Breast epithelium (tissue), 4 donors: ENCODE measurements around the gene ST6GAL1. TPM values are rescaled to one million over a fixed set of nuclear protein-coding genes. Genes with fewer than 3 reads are reported as not detected.

Source experiments
- DNase-seq, 2 donors: peaks; one replicate each; pipeline ENCODE4 v3.0.0-alpha.2; 2019; ENCODE audit warnings: low spot score in 2 of 2
- H3K27ac ChIP-seq, 2 donors: fragments of 200-600 bp; sonication (generic) in 1 of 2; one replicate each; pipeline ENCODE4 v1.5.1; 2016 to 2019; ENCODE audit warnings: mild to moderate bottlenecking in 1 of 2
- H3K27me3 ChIP-seq, 2 donors: fragments of 200-600 bp; sonication (generic) in 1 of 2; one replicate each; pipeline versions ENCODE4 v1.5.1 to v1.6.0; 2017 to 2019; ENCODE audit warnings: control low read depth in 1 of 2, mild to moderate bottlenecking in 1 of 2
- H3K36me3 ChIP-seq: fragments of 200-600 bp; one replicate; pipeline ENCODE4 v1.5.1; 2019
- H3K4me1 ChIP-seq, 2 donors: fragments of 200-600 bp; sonication (generic); one replicate each; pipeline ENCODE4 v1.5.1; 2016 to 2019; ENCODE audit warnings: control low read depth in 1 of 2
- H3K4me3 ChIP-seq, 3 donors: fragments of 200-600 bp; sonication (generic); 1 replicate in 2 of 3; 2 replicates in 1 of 3; pipeline ENCODE4 v1.5.1; 2016 to 2019; ENCODE audit warnings: mild to moderate bottlenecking in 3 of 3, moderate library complexity in 2 of 3
- H3K9me3 ChIP-seq, 2 donors: fragments of 200-600 bp; sonication (generic) in 1 of 2; one replicate each; pipeline ENCODE4 v1.5.1; 2016 to 2019; ENCODE audit warnings: control low read depth in 1 of 2
- POLR2A ChIP-seq: fragments of 450-650 bp; IDR thresholded peaks from one replicate; pipeline ENCODE4 v1.6.1; 2016; ENCODE audit warnings: antibody characterized with exemption, mild to moderate bottlenecking, moderate library complexity
- POLR2AphosphoS5 ChIP-seq, 3 donors: sonication (generic); formaldehyde crosslinking; IDR thresholded peaks; one replicate each; pipeline ENCODE4 v1.6.1; 2017; ENCODE audit warnings: antibody characterized with exemption in 3 of 3
- intact Hi-C: fragments of 100-400 bp; cut with DNase I; formaldehyde crosslinking; loops from one replicate; pipeline ENCODE4 v1.15.1; 2023; ENCODE audit warnings: low total_unique reads
- total RNA-seq, 3 donors: library from RNA; depleted of rRNA; stranded (reverse); fragments of >200 nt; gene quantifications; one replicate each; pipeline ENCODE4 v1.1.0, GENCODE V29; 2016
- TF ChIP-seq, protein P1 (sequence below), 3 donors: fragments of 450-650 bp; IDR thresholded peaks; one replicate each; pipeline ENCODE4 v1.5.1; 2016 to 2017; ENCODE audit warnings: antibody characterized with exemption in 3 of 3, mild to moderate bottlenecking in 3 of 3, moderate library complexity in 3 of 3

The ST6GAL1 gene
- total RNA-seq, 3 donors from 2014 or later = 28.5 to 79.6 (median 42.3) TPM

DNA sequence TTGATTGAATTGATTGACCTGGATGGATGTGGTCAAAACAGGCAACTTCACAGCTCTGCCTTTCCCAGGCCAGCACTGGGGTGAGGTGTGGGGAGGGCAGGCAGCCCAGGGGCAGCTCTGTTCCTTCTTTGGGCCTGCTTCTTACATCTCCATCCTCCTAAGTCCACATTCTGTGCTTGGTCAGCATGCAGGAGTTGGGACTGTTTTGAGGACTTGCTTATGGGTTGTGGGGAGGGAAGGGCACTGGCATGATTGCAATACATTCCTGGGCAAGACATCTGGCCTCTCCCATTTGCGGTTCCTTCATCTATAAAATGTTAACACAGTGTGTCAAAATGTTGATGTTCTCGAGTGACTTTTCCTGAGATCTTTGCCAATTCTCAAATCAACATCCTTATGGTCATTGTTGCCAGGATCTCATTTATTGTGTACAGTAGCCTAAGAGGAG, 84.1 kb downstream of the ST6GAL1 start:
- H3K4me3 ChIP-seq = no peak overlapping the region
- intact Hi-C loops = no loop called here
- no peak for DNase-seq

DNA sequence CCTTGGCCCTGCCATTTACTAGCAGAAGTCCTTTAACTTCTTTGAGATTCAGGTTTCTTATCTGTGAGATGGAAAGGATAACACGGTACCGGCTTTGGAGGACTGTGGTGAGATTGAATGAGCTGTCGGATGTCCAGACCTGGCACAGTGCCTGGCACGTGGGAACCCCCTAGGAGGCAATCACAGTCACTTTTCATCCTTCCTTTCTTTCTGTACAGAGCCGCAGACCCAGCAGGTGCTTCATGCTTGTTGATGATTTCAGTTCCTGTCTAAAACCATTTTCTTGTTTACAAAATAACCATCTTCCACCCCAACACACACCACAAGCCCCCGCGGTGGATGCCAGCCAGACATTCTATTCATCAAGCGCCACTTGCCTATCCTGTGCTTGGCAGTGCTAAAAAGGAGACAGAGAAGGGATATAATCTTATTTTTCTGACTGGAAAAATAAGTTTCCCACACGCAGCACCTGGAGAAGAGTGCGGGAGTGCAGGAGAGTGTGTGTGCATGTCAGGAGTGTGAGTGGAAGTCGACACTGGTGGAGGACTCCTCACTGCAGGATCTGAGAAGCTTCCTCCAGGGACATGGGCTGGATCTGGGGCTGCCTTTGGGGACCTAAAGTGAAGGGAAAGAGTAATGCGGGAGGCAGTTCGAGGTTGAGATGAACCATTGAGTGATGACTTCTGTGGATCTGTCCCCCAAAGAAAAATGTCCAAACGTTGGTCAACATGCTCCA, 85.7 kb downstream of the ST6GAL1 start:
- intact Hi-C loops = no loop called here
- H3K27ac ChIP-seq = no peak overlapping the region
- DNase-seq = no peak
- no peaks in the 10 kb centered on the region for H3K4me1 ChIP-seq
- TF ChIP-seq, protein P1, sequence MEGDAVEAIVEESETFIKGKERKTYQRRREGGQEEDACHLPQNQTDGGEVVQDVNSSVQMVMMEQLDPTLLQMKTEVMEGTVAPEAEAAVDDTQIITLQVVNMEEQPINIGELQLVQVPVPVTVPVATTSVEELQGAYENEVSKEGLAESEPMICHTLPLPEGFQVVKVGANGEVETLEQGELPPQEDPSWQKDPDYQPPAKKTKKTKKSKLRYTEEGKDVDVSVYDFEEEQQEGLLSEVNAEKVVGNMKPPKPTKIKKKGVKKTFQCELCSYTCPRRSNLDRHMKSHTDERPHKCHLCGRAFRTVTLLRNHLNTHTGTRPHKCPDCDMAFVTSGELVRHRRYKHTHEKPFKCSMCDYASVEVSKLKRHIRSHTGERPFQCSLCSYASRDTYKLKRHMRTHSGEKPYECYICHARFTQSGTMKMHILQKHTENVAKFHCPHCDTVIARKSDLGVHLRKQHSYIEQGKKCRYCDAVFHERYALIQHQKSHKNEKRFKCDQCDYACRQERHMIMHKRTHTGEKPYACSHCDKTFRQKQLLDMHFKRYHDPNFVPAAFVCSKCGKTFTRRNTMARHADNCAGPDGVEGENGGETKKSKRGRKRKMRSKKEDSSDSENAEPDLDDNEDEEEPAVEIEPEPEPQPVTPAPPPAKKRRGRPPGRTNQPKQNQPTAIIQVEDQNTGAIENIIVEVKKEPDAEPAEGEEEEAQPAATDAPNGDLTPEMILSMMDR (IDR thresholded peaks at IDR 0.05) = no peak
- TF ChIP-seq POLR2AphosphoS5 (IDR thresholded peaks at IDR 0.05) (no peak), POLR2A (no peak)
- H3K27me3 ChIP-seq = no peaks in the 10 kb centered on the region
- H3K4me3 ChIP-seq = no peak overlapping the region
- no peaks in the 10 kb centered on the region for H3K36me3 ChIP-seq
- H3K9me3 ChIP-seq = no peaks in the 10 kb centered on the region

More for the DNA sequence above, 84.1 kb downstream of the ST6GAL1 start:
- TF ChIP-seq, protein P1 (IDR thresholded peaks at IDR 0.05) = no peak
- TF ChIP-seq POLR2AphosphoS5 (IDR thresholded peaks at IDR 0.05) = no peak
- no peak for TF ChIP-seq POLR2A
- no peaks in the 10 kb centered on the region for H3K9me3 ChIP-seq
- no peaks in the 10 kb centered on the region for H3K27me3 ChIP-seq
- no peaks in the 10 kb centered on the region for H3K4me1 ChIP-seq
- H3K36me3 ChIP-seq = no peaks in the 10 kb centered on the region
- no peak overlapping the region for H3K27ac ChIP-seq

DNA sequence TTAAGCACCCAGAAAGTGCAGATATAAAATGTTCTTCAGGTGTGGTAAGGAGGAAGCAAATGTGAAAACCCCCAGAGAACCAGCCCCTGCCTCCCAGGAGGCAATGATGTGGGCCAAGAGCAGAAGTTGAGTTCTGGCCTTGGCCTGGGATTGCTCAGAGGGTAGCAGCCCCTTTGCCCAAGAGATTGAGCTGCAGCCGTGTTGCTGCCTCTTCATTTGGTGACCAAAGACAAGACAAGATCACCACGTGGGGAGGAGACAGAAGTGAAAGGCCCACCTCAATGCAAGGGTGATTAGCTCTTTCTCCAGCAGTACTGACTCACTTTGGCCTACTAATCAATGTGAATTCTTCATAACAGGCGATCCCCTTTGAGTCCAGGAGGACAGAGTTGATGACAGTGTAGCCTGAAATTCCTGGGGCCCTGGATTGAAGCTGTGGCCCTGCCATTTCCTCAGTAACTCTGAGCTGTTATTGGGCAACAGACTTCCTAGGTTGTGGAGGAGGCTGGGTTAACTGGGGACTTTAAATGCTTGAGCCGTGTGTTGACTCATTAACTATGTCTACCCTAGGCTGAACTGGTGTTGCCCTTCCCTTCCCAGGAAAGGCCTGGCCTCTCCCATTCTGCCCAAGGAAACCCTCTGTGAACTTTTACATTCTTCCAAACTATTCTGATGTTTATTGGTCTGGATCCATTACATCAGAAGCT, 86.5 kb downstream of the ST6GAL1 start:
- Histone ChIP-seq H3K27ac (no peak overlapping the region), H3K27me3 (no peaks in the 10 kb centered on the region), H3K4me1 (no peaks in the 10 kb centered on the region), H3K9me3 (no peaks in the 10 kb centered on the region), H3K36me3 (no peaks in the 10 kb centered on the region), H3K4me3 (no peak overlapping the region)
- TF ChIP-seq POLR2AphosphoS5 (IDR thresholded peaks at IDR 0.05) (no peak), POLR2A (no peak)
- TF ChIP-seq, protein P1 (IDR thresholded peaks at IDR 0.05) = no peak
- no peak for DNase-seq
- intact Hi-C loops = no loop called here

DNA sequence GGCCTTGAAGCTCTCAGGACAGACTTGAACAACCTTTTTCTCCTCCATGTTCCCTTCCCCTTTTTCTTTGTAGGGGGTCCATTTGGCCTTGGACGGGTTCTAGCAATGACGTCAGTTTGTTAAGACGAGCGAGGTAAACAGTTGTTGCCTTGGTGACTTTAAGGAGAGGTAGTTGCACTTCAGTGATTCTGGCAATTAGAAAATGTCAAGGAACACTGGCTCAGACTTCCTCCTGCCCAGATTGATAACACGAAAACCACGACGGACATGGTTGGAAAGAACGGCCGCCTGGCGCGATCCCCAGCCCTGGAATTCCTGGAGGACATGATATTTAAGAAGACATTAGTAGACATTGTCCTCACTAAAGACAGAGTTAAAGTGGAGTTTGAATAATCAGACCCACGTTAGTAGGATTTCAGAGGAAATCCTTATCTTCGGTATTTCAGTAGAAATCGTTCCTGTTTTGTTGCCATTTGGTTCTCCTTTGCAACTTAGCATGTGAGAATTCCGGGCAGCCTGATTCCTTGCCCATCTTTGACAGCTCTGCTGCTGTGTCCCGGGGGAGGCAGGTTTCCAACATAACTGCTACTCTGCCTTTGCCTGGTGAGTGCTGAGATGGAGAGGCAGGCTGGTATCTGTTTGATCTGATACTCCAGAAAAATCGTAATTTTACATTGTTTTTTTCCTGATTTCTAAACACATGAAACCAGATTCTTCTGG, 87.3 kb downstream of the ST6GAL1 start:
- no peak for DNase-seq
- no peaks in the 10 kb centered on the region for H3K4me1 ChIP-seq
- H3K27ac ChIP-seq = no peak overlapping the region
- H3K9me3 ChIP-seq = no peaks in the 10 kb centered on the region
- H3K36me3 ChIP-seq = no peaks in the 10 kb centered on the region
- no peak for TF ChIP-seq POLR2AphosphoS5 (IDR thresholded peaks at IDR 0.05)
- H3K27me3 ChIP-seq = no peaks in the 10 kb centered on the region
- intact Hi-C loops = no loop called here
- no peak overlapping the region for H3K4me3 ChIP-seq

DNA sequence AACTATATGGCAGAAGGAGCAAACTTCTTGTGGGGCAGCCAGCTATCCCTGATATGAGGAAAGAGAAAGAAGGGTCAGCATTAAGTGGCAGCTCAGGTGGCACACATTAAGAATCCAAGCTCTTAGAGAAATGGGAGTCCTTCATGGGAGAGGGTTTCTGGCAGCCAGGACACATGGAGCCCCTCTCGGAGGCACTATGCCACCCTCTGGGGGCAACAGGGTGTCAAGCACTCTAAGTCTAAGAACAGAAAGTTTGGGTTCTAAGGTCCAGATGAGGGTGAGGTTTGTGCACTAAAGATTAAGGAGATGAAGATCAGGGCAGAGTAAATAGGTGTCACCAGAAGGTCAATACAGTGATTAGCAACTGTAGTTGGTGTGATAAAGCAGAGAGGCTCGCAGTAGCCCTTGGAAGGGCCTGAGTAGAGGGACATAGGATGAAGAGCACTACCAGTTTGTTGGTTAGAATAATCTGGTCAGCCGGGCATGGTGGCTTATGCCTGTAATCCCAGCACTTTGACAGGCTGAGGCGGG, 89.3 kb downstream of the ST6GAL1 start:
- Histone ChIP-seq H3K4me1 (no peaks in the 10 kb centered on the region), H3K27ac (no peak overlapping the region), H3K4me3 (no peak overlapping the region), H3K9me3 (no peaks in the 10 kb centered on the region), H3K36me3 (no peaks in the 10 kb centered on the region), H3K27me3 (no peaks in the 10 kb centered on the region)
- TF ChIP-seq, protein P1 (IDR thresholded peaks at IDR 0.05) = no peak
- TF ChIP-seq POLR2A (no peak), POLR2AphosphoS5 (IDR thresholded peaks at IDR 0.05) (no peak)
- no peak for DNase-seq
- intact Hi-C loops = no loop called here
